ENCODE results near the gene ZNF311. TPM values are rescaled to one million over a fixed set of nuclear protein-coding genes. Genes with fewer than 3 reads are reported as not detected.

The ZNF311 gene
- total and polyA plus RNA-seq, 9 of the 15 experiments (the other 6 are each of a cell fraction or from before 2014, with no cell fraction given), result 5.1 to 10.0 (median 7.5) TPM

- under 1% methylated on average over 16 of the region's 16 CpGs for WGBS (ENCODE audit: insufficient coverage, low coverage, missing lambda C conversion rate)
- TF ChIP-seq SAFB (IDR thresholded peaks at IDR 0.05; ENCODE audit: borderline replicate concordance, low read depth, low read length) (no peak), ZNF134 (CRISPR knock-in tag; conservative IDR thresholded peaks at IDR 0.05) (peak; percentile 56; the same call in 1 of the 2 replicates), ATF1 (CRISPR knock-in tag; IDR thresholded peaks at IDR 0.05) (no peak), ATF1 (tag; IDR thresholded peaks at IDR 0.05) (peak; percentile 85), HNRNPH1 (optimal IDR thresholded peaks at IDR 0.05; ENCODE audit: low read depth, low read length) (no peak), DIDO1 (tag; IDR thresholded peaks at IDR 0.05; ENCODE audit: low read depth) (no peak), BHLHE40 (IDR thresholded peaks at IDR 0.05; ENCODE audit: low read length) (no peak), ZNF12 (CRISPR knock-in tag; IDR thresholded peaks at IDR 0.05) (no peak), ZNF277 (CRISPR knock-in tag; IDR thresholded peaks at IDR 0.05; ENCODE audit: borderline replicate concordance) (no peak), ZNF24 (IDR thresholded peaks at IDR 0.05) (no peak), MYC (IDR thresholded peaks at IDR 0.05; ENCODE audit: low read depth, low read length) (peak; percentile 60; the same call in 1 of the 2 replicates), MYC (CRISPR knock-in tag; IDR thresholded peaks at IDR 0.05; ENCODE audit: borderline replicate concordance, low read depth) (no peak), CTBP1 (IDR thresholded peaks at IDR 0.05; ENCODE audit: borderline replicate concordance) (peak; percentile 97), TBP (optimal IDR thresholded peaks at IDR 0.05; ENCODE audit: low read depth, low read length) (peak; percentile 65), RFX1 (IDR thresholded peaks at IDR 0.05) (no peak), NCOA1 (IDR thresholded peaks at IDR 0.05; ENCODE audit: low read depth) (peak; percentile 85), ZNF518B (CRISPR knock-in tag; IDR thresholded peaks at IDR 0.05) (no peak)
- TF ChIP-seq, protein P1, sequence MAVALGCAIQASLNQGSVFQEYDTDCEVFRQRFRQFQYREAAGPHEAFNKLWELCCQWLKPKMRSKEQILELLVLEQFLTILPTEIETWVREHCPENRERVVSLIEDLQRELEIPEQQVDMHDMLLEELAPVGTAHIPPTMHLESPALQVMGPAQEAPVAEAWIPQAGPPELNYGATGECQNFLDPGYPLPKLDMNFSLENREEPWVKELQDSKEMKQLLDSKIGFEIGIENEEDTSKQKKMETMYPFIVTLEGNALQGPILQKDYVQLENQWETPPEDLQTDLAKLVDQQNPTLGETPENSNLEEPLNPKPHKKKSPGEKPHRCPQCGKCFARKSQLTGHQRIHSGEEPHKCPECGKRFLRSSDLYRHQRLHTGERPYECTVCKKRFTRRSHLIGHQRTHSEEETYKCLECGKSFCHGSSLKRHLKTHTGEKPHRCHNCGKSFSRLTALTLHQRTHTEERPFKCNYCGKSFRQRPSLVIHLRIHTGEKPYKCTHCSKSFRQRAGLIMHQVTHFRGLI (CRISPR knock-in tag; IDR thresholded peaks at IDR 0.05), result no peak
Observed at GRCh38 chr6:28980852-28981430, 24.2 kb downstream of the ZNF311 start.

More at GRCh38 chr6:28980852-28981430, 24.2 kb downstream of the ZNF311 start:
- Histone ChIP-seq H3K9me3 (replicated peaks; ENCODE audit: control insufficient read depth, insufficient read depth, low read depth, low read length) (peaks cover 7% of the 10 kb centered on the region; the same call in 1 of the 2 replicates), H3K4me1 (replicated peaks in 1 of 2; ENCODE audit: control insufficient read depth in 2 of 2, insufficient read depth in 2 of 2, low read length in 2 of 2) (peaks cover 22 to 30% of the 10 kb centered on the region in 2 experiments), H3K9me1 (ENCODE audit: control insufficient read depth, insufficient read depth, low read length) (no peaks in the 10 kb centered on the region), H2AFZ (ENCODE audit: low read depth, low read length) (peak overlapping the region; percentile 87), H4K20me1 (replicated peaks; ENCODE audit: control insufficient read depth, insufficient read depth, low read length) (no peaks in the 10 kb centered on the region), H3K4me2 (ENCODE audit: insufficient read depth, low read length) (peak overlapping the region; percentile 98), H3K4me3 (peak overlapping the region; percentile 56), H3K9ac (ENCODE audit: insufficient read depth in 1 of 2, low read depth in 2 of 2, low read length in 2 of 2) (peak overlapping the region; percentile 86 to 99), H3K36me3 (ENCODE audit: control insufficient read depth, insufficient read depth, low read length) (no peaks in the 10 kb centered on the region), H3K27ac (ENCODE audit: extremely low read depth, low read depth, low read length) (peak overlapping the region; percentile 97), H3K27me3 (ENCODE audit: control insufficient read depth in 2 of 2, insufficient read depth in 2 of 2, low read length in 2 of 2) (no peaks in the 10 kb centered on the region), H3K79me2 (ENCODE audit: control insufficient read depth, insufficient read depth, low read length) (no peaks in the 10 kb centered on the region)
- intact Hi-C loops (cut with micrococcal nuclease) (loop anchor here (1.0 to 10.0 kb wide), 7 partner anchors 20 to 296 kb away; no protein-coding TSS in a partner anchor), in situ Hi-C loops (cut with MboI) (loop anchor here (5.0 kb wide), 1 partner anchor 34 kb away; no protein-coding TSS in a partner anchor)
- CTCF ChIA-PET (ENCODE audit: low intra/inter-chr PET ratio), result interaction anchor here (1.2 to 2.5 kb wide), 6 partner anchors 25 to 143 kb away, joined by 3 to 12 read pairs (median 7); partner anchors contain the start of gene ZNF311
- BruUV-seq (replicated peaks), result no TSS peak
- POLR2A ChIA-PET, result interaction anchor here (0.6 to 3.8 kb wide), 27 partner anchors 11 to 645 kb away, joined by 3 to 21 read pairs (median 4); partner anchors contain the start of gene ZNF311
- DNase-seq (ENCODE audit: extremely low read depth in 1 of 4, low spot score in 3 of 4) (peak; percentile 84 to 98 (median 89)), FAIRE-seq (peak; percentile 97), ATAC-seq (peak; percentile 84)
